Trophoblast cell (in vitro differentiated cells and primary cell): ENCODE data around the gene OGFR.

Experiments
- DNase-seq, 2 donors: peaks; one replicate each; pipeline ENCODE4 v3.0.0-alpha.2; 2016
- H2AFZ ChIP-seq: 2 replicates; pipeline ENCODE4 v1.6.1; 2013; ENCODE audit warnings: low read length, moderate library complexity, mild to moderate bottlenecking; ENCODE audit not compliant: insufficient read depth, poor library complexity
- H2AK5ac ChIP-seq: 2 replicates; pipeline ENCODE4 v1.6.1; 2013; ENCODE audit warnings: mild to moderate bottlenecking, low read length
- H2BK120ac ChIP-seq: 2 replicates; pipeline ENCODE4 v1.6.1; 2013; ENCODE audit warnings: low read length, mild to moderate bottlenecking, moderate library complexity; ENCODE audit not compliant: insufficient read depth, poor library complexity
- H2BK12ac ChIP-seq: 2 replicates; pipeline ENCODE4 v1.6.1; 2013; ENCODE audit warnings: mild to moderate bottlenecking, low read length, moderate library complexity
- H2BK5ac ChIP-seq: 2 replicates; pipeline ENCODE4 v1.6.1; 2013; ENCODE audit warnings: low read length, low read depth, moderate library complexity, mild to moderate bottlenecking; ENCODE audit not compliant: poor library complexity
- H3K14ac ChIP-seq: 2 replicates; pipeline ENCODE4 v1.6.1; 2013; ENCODE audit warnings: mild to moderate bottlenecking, low read length
- H3K18ac ChIP-seq: 2 replicates; pipeline ENCODE4 v1.6.1; 2013; ENCODE audit warnings: mild to moderate bottlenecking, low read length
- H3K23ac ChIP-seq: 2 replicates; pipeline ENCODE4 v1.6.1; 2013; ENCODE audit warnings: low read length
- H3K27ac ChIP-seq: 2 replicates; pipeline ENCODE4 v1.5.1; 2013; ENCODE audit warnings: low read depth, mild to moderate bottlenecking, inconsistent platforms, low read length, moderate library complexity
- H3K27me3 ChIP-seq: 2 replicates; pipeline ENCODE4 v1.6.1; 2013; ENCODE audit warnings: inconsistent platforms, mild to moderate bottlenecking, low read length, moderate library complexity; ENCODE audit not compliant: insufficient read depth
- H3K36me3 ChIP-seq, 2 experiments: 1 replicate in 1 of 2; 2 replicates in 1 of 2; pipeline ENCODE4 v1.6.1; 2013; ENCODE audit warnings: low read length in 2 of 2, mild to moderate bottlenecking in 2 of 2, moderate library complexity in 1 of 2; ENCODE audit not compliant: insufficient read depth in 2 of 2, control insufficient read depth in 1 of 2
- H3K4ac ChIP-seq: 2 replicates; pipeline ENCODE4 v1.6.1; 2013; ENCODE audit warnings: low read depth, mild to moderate bottlenecking, low read length, moderate library complexity
- H3K4me1 ChIP-seq, 2 experiments: 1 replicate in 1 of 2; 2 replicates in 1 of 2; pipeline ENCODE4 v1.6.1; 2013; ENCODE audit warnings: low read length in 2 of 2, mild to moderate bottlenecking in 2 of 2, moderate library complexity in 1 of 2; ENCODE audit not compliant: insufficient read depth in 2 of 2, control insufficient read depth in 1 of 2
- H3K4me2 ChIP-seq: 2 replicates; pipeline ENCODE4 v1.6.1; 2013; ENCODE audit warnings: inconsistent platforms, mild to moderate bottlenecking, low read length, moderate library complexity
- H3K4me3 ChIP-seq: 2 replicates; pipeline ENCODE4 v1.5.1; 2013; ENCODE audit warnings: mild to moderate bottlenecking, low read depth, low read length, inconsistent platforms
- H3K79me1 ChIP-seq: one replicate; pipeline ENCODE4 v1.6.1; 2013; ENCODE audit warnings: low read length
- H3K79me2 ChIP-seq: 2 replicates; pipeline ENCODE4 v1.6.1; 2013; ENCODE audit warnings: low read length, mild to moderate bottlenecking; ENCODE audit not compliant: control insufficient read depth, insufficient read depth, poor library complexity
- H3K9ac ChIP-seq: 2 replicates; pipeline ENCODE4 v1.6.1; 2013; ENCODE audit warnings: mild to moderate bottlenecking, low read length
- H3K9me3 ChIP-seq: 2 replicates; pipeline ENCODE4 v1.6.1; 2013; ENCODE audit warnings: low read depth, mild to moderate bottlenecking, control low read depth, inconsistent platforms, low read length; ENCODE audit not compliant: insufficient read depth
- H4K12ac ChIP-seq: 2 replicates; pipeline ENCODE4 v1.6.1; 2013; ENCODE audit warnings: low read depth, mild to moderate bottlenecking, low read length, moderate library complexity
- H4K8ac ChIP-seq: 2 replicates; pipeline ENCODE4 v1.6.1; 2013; ENCODE audit warnings: low read depth, mild to moderate bottlenecking, low read length, moderate library complexity
- H4K91ac ChIP-seq: one replicate; pipeline ENCODE4 v1.6.1; 2013; ENCODE audit warnings: low read depth, mild to moderate bottlenecking, low read length, moderate library complexity
- WGBS: extraction: QIAGEN DNeasy Blood & Tissue Kit; methylation state at CpG from one replicate; pipeline ENCODE4 v1.1.7; 2013; ENCODE audit warnings: missing lambda C conversion rate; ENCODE audit not compliant: insufficient read length, insufficient coverage; ENCODE audit errors: extremely low coverage; 5-methylcytosine and 5-hydroxymethylcytosine counted together

OGFR gene

DNA sequence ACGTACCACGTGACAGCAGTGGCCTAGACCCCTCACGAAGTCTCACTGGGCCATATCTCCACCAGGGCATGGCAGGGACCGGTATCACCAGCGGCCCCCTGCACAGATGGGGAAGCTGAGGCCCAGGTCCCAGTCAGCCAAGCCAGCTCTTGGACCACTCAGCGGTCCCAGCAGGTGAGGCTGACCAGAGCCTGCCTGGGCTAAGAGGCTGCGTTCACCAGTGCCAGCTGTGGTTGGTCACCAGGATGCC lies 11.0 kb upstream of the OGFR start:
- Histone ChIP-seq H2BK5ac (no peak overlapping the region), H3K4me1 (peaks cover 19 to 34% of the 10 kb centered on the region in 2 experiments), H2BK120ac (peak overlapping the region; percentile 8), H3K18ac (peak overlapping the region; percentile 12), H3K4ac (no peak overlapping the region), H3K14ac (peak overlapping the region; percentile 3), H2AK5ac (peak overlapping the region; percentile 25), H3K79me1 (peaks cover 22% of the 10 kb centered on the region), H3K4me3 (peak overlapping the region; percentile 6), H3K27ac (no peak overlapping the region), H3K4me2 (peak overlapping the region; percentile 43), H4K91ac (peak overlapping the region; percentile 22), H2BK12ac (peak overlapping the region; percentile 1), H4K12ac (peak overlapping the region; percentile 0), H3K23ac (no peak overlapping the region), H3K36me3 (peaks cover 9% of the 10 kb centered on the region in 2 experiments), H3K27me3 (no peaks in the 10 kb centered on the region), H3K9ac (no peak overlapping the region), H2AFZ (peak overlapping the region; percentile 13), H3K79me2 (peaks cover 5% of the 10 kb centered on the region), H4K8ac (peak overlapping the region; percentile 56), H3K9me3 (peaks cover 3% of the 10 kb centered on the region)
- WGBS: no CpG with 5 or more reads among the region's 7 CpGs
- DNase-seq: no peak

DNA sequence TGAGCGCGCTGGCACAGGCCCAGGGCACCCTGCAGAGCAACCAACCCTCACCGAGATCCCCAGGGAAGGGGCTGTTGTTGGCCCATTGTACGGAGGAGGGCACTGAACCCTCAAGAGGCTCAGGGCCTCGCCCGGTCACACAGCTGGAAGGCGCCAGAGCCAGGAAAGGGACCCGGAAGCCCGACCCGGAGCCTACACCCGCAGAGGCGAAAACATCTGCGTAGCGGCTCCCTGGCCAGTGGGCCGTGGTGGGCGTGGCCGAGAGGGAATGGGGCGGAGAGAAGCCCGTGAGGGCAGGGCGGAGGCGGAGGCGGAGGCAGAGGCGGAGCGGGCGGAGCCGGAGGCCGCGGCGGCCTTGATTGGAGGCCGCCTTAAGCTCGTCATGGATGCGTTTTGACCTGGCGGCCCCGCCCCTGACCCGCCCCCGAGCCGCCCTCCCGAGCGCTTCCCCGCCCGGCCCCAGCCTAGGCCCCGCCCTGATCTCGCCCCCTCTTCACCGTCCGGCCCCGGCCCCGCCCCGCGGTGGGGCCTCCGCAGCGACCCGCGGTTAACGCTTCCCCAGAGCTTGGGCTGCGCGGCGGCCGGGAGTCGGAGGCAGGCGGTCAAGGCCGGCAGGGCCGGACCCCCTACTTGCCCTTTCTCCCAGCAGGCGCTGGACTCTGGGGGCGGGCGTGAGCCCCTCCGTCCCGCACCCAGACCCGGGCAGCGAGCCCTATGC lies 10.5 kb upstream of the OGFR start:
- Histone ChIP-seq H3K27me3 (no peaks in the 10 kb centered on the region), H3K79me1 (peaks cover 22% of the 10 kb centered on the region), H3K79me2 (peaks cover 5% of the 10 kb centered on the region), H3K14ac (peak overlapping the region; percentile 3), H3K4ac (no peak overlapping the region), H3K23ac (no peak overlapping the region), H3K4me1 (peaks cover 19 to 34% of the 10 kb centered on the region in 2 experiments), H3K4me2 (peak overlapping the region; percentile 93), H3K27ac (peak overlapping the region; percentile 38), H4K91ac (peak overlapping the region; percentile 60), H2BK12ac (no peak overlapping the region), H4K8ac (peak overlapping the region; percentile 56), H2AK5ac (peak overlapping the region; percentile 25), H3K36me3 (peaks cover 14% of the 10 kb centered on the region in 2 experiments), H4K12ac (peak overlapping the region; percentile 0), H2BK120ac (no peak overlapping the region), H3K9me3 (peaks cover 3% of the 10 kb centered on the region), H2BK5ac (no peak overlapping the region), H3K9ac (no peak overlapping the region), H3K18ac (peak overlapping the region; percentile 12), H2AFZ (peak overlapping the region; percentile 13), H3K4me3 (peak overlapping the region; percentile 25)
- peak; percentile 93 to 99 for DNase-seq
- no CpG with 5 or more reads among the region's 69 CpGs for WGBS

DNA sequence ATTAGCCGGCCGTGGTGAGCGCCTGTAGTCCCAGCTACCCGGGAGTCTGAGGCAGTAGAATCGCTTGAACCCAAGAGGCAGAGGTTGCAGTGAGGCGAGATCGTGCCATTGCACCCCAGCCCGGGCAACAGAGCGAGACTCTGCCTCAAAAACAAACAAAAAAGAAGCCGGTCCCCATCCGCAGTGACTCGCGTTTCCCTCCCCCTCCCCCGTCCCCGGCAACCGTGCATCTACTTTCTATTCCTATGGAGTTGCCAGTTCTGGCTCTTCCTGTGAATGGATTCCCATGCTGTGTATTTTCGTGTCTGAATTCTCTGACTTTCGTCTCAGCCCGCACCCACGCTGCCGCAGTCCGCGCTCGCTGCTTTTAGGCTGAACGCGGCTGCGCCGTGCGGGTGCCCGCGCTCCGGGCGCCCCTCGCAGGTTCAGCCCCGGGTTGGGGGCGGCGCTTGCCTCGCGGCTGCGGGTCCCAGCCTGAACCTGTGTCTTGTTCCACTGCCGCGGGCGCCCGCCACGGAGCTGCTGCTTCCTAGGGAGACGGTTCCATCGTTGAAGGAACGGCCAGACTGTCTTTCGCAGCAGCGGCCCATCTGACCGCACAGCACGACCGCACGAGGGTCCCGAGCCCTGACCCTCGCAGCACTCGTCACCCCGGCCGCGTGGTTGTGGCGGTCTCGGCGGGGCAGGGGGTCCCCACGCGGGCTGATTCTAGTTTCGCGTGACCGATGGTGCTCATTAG lies 9.4 kb upstream of the OGFR start:
- H3K4me2 ChIP-seq: peak overlapping the region; percentile 93
- no peak overlapping the region for H3K23ac ChIP-seq
- H3K79me2 ChIP-seq: peaks cover 5% of the 10 kb centered on the region
- H2AFZ ChIP-seq: peak overlapping the region; percentile 41
- peak overlapping the region; percentile 48 for H3K4me3 ChIP-seq
- H2BK12ac ChIP-seq: no peak overlapping the region
- peaks cover 3% of the 10 kb centered on the region for H3K9me3 ChIP-seq
- peak overlapping the region; percentile 60 for H3K14ac ChIP-seq
- peaks cover 19 to 34% of the 10 kb centered on the region in 2 experiments for H3K4me1 ChIP-seq
- no peak overlapping the region for H2BK5ac ChIP-seq
- peak overlapping the region; percentile 43 for H3K27ac ChIP-seq
- no peak overlapping the region for H4K12ac ChIP-seq
- peaks cover 22% of the 10 kb centered on the region for H3K79me1 ChIP-seq
- no peak overlapping the region for H3K4ac ChIP-seq
- peak overlapping the region; percentile 83 for H3K18ac ChIP-seq
- no peaks in the 10 kb centered on the region for H3K27me3 ChIP-seq
- peak overlapping the region; percentile 83 for H4K8ac ChIP-seq
- H3K36me3 ChIP-seq: peaks cover 22% of the 10 kb centered on the region in 2 experiments
- peak overlapping the region; percentile 76 for H4K91ac ChIP-seq
- peak overlapping the region; percentile 57 for H2BK120ac ChIP-seq
- no CpG with 5 or more reads among the region's 68 CpGs for WGBS
- H2AK5ac ChIP-seq: no peak overlapping the region
- peak overlapping the region; percentile 19 for H3K9ac ChIP-seq
- DNase-seq: peak; percentile 98 to 99

DNA sequence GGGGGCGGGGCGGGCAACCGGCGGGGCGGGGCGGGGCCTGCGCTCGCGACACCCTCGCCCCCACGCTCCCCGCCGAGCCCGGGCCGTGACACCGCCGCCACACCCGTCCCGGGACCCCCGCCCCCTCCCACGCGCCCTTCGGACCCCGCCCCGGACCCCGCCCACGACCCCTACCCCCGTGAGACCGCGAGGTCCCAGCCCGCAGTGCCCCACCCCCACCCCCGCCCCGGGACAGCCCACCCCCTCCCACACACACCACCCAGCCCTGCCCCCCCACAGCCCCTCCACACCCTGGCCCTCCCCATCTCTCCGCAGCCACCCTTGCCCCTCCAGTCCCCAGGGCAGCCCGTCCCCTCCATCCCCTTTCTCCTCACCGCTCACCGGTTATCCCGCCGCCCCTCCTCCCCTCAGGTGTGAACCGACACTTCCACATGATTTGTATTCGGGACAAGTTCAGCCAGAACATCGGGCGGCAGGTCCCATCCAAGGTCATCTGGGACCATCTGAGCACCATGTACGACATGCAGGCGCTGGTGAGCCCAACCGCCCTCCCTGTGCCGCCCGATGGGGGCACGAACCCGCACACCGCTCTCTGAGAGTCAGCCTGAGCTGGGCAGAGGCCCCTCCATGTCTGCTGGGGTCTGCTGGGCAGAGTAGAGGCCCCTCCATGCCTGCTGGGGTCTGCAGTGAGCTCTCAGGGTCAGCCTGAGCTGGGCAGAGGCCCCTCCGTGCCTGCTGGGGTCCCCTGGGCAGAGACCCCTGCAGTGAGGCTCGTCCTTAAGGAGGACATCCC lies 7.7 kb upstream of the OGFR start:
- DNase-seq: no peak
- Histone ChIP-seq H4K91ac (peak overlapping the region; percentile 86), H3K79me1 (peaks cover 20% of the 10 kb centered on the region), H2BK120ac (no peak overlapping the region), H3K9me3 (peaks cover 3% of the 10 kb centered on the region), H2AFZ (peak overlapping the region; percentile 80), H3K36me3 (peaks cover 29 to 32% of the 10 kb centered on the region in 2 experiments), H3K27ac (no peak overlapping the region), H3K4me3 (peak overlapping the region; percentile 86), H3K9ac (peak overlapping the region; percentile 1), H3K18ac (peak overlapping the region; percentile 31), H3K27me3 (no peaks in the 10 kb centered on the region), H4K12ac (no peak overlapping the region), H3K4ac (peak overlapping the region; percentile 23), H3K79me2 (peaks cover 5% of the 10 kb centered on the region), H3K23ac (no peak overlapping the region), H2BK12ac (no peak overlapping the region), H3K14ac (peak overlapping the region; percentile 80), H3K4me2 (peak overlapping the region; percentile 70), H2BK5ac (no peak overlapping the region), H2AK5ac (peak overlapping the region; percentile 14), H4K8ac (peak overlapping the region; percentile 85), H3K4me1 (peaks cover 16 to 29% of the 10 kb centered on the region in 2 experiments)
- WGBS: no CpG with 5 or more reads among the region's 53 CpGs
